ENCODE data around the gene FRAS1. TPM values are rescaled to one million over a fixed set of nuclear protein-coding genes. Genes with fewer than 3 reads are reported as not detected.

The FRAS1 gene
- total RNA-seq, 2 experiments from 2014 or later: 0.05 to 0.22 TPM

DNA sequence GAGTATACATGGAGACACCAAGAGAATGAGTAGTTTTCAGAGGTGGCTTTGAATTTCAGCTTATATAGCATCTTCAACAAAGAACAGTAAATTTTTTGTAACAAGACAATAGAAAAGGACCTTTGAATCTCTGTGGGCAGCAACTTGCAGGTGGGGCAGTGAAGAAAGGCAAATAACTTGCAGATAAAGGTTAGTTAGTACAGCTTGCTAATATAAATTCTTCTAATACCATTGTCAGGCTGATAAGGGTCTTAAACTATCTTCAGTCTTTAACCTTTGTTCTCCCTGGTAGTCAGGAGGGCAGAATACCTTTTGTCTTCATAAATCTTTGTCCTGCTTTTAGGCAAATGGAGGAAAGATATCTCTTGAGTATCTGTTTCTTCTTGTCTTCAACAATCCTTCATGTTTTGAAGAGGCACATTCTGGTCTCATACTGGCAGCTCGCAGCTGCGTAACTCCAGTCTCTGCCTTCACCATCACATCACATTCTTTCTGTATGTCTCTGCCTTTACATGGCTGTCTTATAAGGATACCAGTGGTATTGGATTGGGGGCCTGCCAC is 510.5 kb downstream of the FRAS1 start:
- no peak for ATAC-seq

DNA sequence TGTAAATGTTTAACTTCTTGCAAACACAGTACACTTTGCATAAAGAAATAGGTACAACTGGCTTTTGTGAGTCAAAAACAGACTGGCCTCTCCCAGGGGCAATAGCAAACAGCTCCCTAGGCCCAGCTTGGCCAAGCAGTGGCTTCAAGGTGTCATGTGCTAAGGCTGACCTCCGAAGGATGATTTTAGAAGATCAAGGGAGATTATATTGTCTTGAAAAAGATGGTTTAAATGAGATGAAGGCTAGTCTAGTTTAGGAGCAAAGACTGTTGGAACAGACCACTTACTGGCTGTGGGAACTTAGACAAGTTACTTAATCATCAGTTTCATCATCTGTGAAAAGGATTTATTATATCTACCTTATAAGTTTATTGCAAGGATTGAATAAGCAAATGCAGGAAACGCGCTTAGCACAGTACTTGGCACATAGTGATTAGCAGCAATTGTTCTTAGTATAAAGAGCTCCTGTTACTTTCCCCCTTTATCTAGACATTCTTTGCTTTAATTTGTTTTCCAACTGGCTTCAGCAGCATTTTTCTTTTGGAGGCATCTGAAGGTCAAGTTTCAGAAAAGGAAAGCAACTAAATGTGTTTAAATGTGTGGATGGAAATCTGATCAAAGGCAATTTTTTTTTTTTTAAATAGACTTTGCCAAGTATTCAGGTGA is 511.6 kb downstream of the FRAS1 start:
- POLR2A ChIA-PET: no interaction called here
- TF ChIP-seq, protein P1, sequence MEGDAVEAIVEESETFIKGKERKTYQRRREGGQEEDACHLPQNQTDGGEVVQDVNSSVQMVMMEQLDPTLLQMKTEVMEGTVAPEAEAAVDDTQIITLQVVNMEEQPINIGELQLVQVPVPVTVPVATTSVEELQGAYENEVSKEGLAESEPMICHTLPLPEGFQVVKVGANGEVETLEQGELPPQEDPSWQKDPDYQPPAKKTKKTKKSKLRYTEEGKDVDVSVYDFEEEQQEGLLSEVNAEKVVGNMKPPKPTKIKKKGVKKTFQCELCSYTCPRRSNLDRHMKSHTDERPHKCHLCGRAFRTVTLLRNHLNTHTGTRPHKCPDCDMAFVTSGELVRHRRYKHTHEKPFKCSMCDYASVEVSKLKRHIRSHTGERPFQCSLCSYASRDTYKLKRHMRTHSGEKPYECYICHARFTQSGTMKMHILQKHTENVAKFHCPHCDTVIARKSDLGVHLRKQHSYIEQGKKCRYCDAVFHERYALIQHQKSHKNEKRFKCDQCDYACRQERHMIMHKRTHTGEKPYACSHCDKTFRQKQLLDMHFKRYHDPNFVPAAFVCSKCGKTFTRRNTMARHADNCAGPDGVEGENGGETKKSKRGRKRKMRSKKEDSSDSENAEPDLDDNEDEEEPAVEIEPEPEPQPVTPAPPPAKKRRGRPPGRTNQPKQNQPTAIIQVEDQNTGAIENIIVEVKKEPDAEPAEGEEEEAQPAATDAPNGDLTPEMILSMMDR (IDR thresholded peaks at IDR 0.05): no peak
- no peak overlapping the region for H3K4me3 Mint-ChIP-seq
- H3K27me3 Mint-ChIP-seq: peaks cover 4% of the 10 kb centered on the region
- intact Hi-C loops (cut with micrococcal nuclease): no loop called here
- no peaks in the 10 kb centered on the region for H3K36me3 Mint-ChIP-seq (ENCODE audit: low read depth)
- DNase-seq (no peak), ATAC-seq (no peak)
- CTCF ChIA-PET: no interaction called here
- H3K9me3 Mint-ChIP-seq: no peaks in the 10 kb centered on the region
- no peak overlapping the region for H3K27ac Mint-ChIP-seq
- H3K4me1 Mint-ChIP-seq (ENCODE audit: low read depth): no peaks in the 10 kb centered on the region

More for the DNA sequence above, 510.5 kb downstream of the FRAS1 start:
- Mint-ChIP-seq H3K9me3 (no peaks in the 10 kb centered on the region), H3K27ac (no peak overlapping the region), H3K4me1 (ENCODE audit: low read depth) (no peaks in the 10 kb centered on the region), H3K36me3 (ENCODE audit: low read depth) (no peaks in the 10 kb centered on the region), H3K27me3 (peaks cover 4% of the 10 kb centered on the region), H3K4me3 (no peak overlapping the region)
- ChIA-PET CTCF (no interaction called here), POLR2A (no interaction called here)
- no peak for DNase-seq
- intact Hi-C loops (cut with micrococcal nuclease): no loop called here
- TF ChIP-seq, protein P1 (IDR thresholded peaks at IDR 0.05): no peak

DNA sequence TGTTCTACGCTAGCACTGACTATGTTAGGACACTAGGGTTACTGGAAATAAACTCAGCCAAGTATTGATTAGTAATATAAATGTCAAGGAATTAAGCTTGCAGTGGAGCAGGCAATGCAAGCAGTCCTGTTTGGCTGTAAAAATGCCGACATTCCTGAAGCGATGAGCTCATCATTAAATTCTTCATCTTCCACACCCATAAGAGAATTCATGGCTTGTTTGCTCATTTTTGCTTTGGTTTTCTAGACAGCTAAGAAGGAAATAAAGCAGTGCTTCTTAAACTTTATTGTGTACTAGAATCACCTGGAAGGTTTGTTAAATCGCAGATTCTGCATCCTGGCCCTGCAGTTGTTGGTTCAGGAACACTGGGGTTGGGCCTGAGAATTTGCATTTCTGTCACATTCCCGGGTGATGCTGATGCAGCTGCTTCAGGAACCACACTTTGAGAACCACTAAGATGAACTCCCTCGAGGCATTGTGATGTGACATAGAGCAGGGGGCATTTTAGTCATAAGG is 512.2 kb downstream of the FRAS1 start:
- ATAC-seq (no peak), DNase-seq (no peak)
- Mint-ChIP-seq H3K36me3 (ENCODE audit: low read depth) (no peaks in the 10 kb centered on the region), H3K27ac (no peak overlapping the region), H3K4me1 (ENCODE audit: low read depth) (no peaks in the 10 kb centered on the region), H3K27me3 (peaks cover 4% of the 10 kb centered on the region), H3K4me3 (no peak overlapping the region), H3K9me3 (no peaks in the 10 kb centered on the region)
- intact Hi-C loops (cut with micrococcal nuclease): no loop called here
- ChIA-PET CTCF (no interaction called here), POLR2A (no interaction called here)
- TF ChIP-seq, protein P1 (IDR thresholded peaks at IDR 0.05): no peak

DNA sequence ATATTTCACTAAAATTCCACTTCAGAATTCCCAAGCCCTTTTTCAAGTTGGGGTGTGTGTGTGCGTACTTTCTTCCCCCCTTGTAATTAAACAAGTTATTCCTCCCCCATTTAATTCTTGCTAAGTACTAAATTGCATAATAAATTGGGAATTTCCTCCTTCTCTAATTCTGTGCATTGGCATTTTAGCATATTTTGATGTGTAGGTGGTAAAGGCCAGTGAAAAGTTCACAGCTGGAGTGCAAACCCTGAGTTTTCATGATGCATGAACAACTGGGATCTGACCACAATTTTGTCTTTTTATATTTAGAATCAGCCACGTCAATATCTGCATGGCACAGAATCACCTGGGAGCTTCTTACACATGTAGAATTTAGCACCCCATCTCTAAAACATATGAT is 513.0 kb downstream of the FRAS1 start:
- CTCF ChIA-PET: no interaction called here
- no peak for DNase-seq

DNA sequence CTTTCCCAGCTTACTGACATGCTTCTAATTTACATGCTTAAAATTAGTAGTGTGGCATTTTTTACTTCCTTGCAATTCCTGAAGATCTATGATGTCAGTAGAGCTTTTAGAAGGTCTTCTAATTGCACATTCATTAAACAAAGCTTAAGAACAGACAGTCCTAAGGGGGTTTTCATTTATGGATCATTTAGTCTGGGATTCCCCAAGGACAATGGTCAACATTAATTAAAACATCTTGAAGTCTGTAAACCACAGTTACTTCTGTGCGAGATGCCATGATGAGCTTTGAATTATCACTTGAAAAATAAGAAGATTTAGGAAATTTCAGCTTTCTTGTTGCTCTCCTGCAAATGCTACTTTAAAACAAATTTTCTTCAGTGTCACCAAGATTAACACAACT is 514.7 kb downstream of the FRAS1 start:
- ChIA-PET CTCF (no interaction called here), POLR2A (no interaction called here)
- no peaks in the 10 kb centered on the region for H3K36me3 Mint-ChIP-seq (ENCODE audit: low read depth)
- TF ChIP-seq, protein P1 (IDR thresholded peaks at IDR 0.05): no peak
- H3K9me3 Mint-ChIP-seq: no peaks in the 10 kb centered on the region
- peaks cover 4% of the 10 kb centered on the region for H3K27me3 Mint-ChIP-seq
- no peak overlapping the region for H3K4me3 Mint-ChIP-seq
- no peak overlapping the region for H3K27ac Mint-ChIP-seq
- intact Hi-C loops (cut with micrococcal nuclease): no loop called here
- no peaks in the 10 kb centered on the region for H3K4me1 Mint-ChIP-seq (ENCODE audit: low read depth)
- DNase-seq (no peak), ATAC-seq (no peak)

More for the DNA sequence above, 513.0 kb downstream of the FRAS1 start:
- intact Hi-C loops (cut with micrococcal nuclease): no loop called here
- Mint-ChIP-seq H3K4me3 (no peak overlapping the region), H3K4me1 (ENCODE audit: low read depth) (no peaks in the 10 kb centered on the region), H3K9me3 (no peaks in the 10 kb centered on the region), H3K36me3 (ENCODE audit: low read depth) (no peaks in the 10 kb centered on the region), H3K27me3 (peaks cover 4% of the 10 kb centered on the region), H3K27ac (no peak overlapping the region)
- POLR2A ChIA-PET: interaction anchor here (0.6 kb wide), 1 partner anchor 181 kb away, joined by 5 read pairs; no protein-coding TSS in a partner anchor
- TF ChIP-seq, protein P1 (IDR thresholded peaks at IDR 0.05): no peak
- ATAC-seq: no peak

Data from activated CD8-positive, alpha-beta T cell treated with anti-CD3 and anti-CD28 coated beads for 36 hours (primary cell).